T-helper 1 cell treated with Interleukin-12 subunit alpha and Interleukin-12 subunit beta and Interleukin-4 antibody, amounts not matched to agents 30 ng/mL and 1 ng/mL, for 36 hours (primary cell): ENCODE data around the gene PHLDA1. TPM values are rescaled to one million over a fixed set of nuclear protein-coding genes. Genes with fewer than 3 reads are reported as not detected.
"Not testable (repeated sequence)": the region's sequence is repeated elsewhere in the genome, so short reads cannot be mapped to it uniquely, and the experiment has no call there.

ENCODE experiments used
- intact Hi-C: fragments of 100-400 bp; cut with micrococcal nuclease; formaldehyde crosslinking; loops from one replicate; pipeline ENCODE4 v1.15.1; 2024
- total RNA-seq: library from RNA; stranded (reverse); gene quantifications from 2 replicates; pipeline ENCODE4 v1.2.3, GENCODE V29; 2022

The PHLDA1 gene
- total RNA-seq, 1 donor from 2014 or later, result 50.9 TPM

DNA sequence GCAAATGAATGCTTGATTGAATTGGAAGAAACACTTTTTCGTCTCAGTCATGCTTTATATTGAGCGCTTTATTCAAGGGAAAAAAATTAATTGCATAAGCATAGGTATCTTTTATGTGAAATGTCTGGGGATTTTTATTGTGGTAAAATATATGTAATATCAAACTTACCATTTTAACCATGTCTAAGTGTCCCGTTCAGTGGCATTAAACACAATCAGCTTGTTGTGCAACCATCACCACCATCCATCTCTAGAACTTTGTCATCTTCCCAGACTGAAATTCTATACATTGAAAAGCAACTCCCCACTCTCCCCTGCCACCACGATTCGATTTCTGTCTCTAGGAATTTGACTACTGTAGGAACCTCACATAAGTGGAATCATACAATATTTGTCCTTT, 39.8 kb downstream of the PHLDA1 start:
- intact Hi-C loops, result no loop called here

DNA sequence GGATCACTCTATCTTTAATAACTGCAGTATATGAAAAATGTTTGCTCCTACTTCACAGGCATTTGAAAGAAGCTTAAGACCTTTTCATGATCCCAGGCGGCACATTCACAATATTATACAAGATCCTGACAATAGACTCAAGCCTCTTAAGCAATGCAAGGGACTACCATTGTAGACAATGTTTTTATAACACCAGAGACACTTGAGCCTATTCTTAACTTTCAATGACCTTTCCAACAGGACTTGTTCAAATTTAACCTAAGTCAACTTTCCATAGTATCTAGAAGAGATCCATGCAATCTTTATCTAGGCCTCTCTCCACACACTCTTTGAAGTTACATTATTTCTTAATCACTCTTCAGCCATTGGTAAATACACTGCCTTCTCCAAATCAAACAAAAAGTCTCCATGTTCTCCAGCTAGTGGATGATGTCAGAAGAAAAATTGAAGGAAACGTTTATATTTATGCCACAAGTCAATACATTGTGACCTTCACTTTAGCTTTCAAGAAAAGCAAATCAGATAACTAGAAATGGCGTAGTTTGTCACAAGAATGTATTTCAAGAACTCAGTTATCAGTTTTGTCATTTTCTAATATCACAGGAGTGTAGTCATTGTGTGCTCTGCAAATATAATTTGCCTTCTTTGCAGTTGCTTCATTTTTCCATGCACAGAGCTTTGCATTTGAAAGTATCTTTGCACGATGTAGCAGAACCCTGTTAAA, 41.2 kb downstream of the PHLDA1 start:
- intact Hi-C loops, result no loop called here

DNA sequence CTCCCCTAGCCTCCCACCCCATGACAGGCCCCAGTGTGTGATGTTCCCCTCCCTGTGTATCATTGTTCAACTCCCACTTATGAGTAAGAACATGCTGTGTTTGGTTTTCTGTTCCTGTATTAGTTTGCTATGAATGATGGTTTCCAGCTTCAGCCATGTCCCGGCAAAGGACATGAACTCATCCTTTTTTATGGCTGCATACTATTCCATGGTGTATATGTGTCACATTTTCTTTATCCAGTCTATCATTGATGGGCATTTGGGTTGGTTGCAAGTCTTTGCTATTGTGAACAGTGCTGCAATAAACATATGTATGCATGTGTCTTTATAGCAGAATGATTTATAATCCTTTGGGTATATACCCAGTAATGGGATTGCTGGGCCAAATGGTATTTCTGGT, 43.9 kb downstream of the PHLDA1 start:
- intact Hi-C loops, result not testable (repeated sequence)

DNA sequence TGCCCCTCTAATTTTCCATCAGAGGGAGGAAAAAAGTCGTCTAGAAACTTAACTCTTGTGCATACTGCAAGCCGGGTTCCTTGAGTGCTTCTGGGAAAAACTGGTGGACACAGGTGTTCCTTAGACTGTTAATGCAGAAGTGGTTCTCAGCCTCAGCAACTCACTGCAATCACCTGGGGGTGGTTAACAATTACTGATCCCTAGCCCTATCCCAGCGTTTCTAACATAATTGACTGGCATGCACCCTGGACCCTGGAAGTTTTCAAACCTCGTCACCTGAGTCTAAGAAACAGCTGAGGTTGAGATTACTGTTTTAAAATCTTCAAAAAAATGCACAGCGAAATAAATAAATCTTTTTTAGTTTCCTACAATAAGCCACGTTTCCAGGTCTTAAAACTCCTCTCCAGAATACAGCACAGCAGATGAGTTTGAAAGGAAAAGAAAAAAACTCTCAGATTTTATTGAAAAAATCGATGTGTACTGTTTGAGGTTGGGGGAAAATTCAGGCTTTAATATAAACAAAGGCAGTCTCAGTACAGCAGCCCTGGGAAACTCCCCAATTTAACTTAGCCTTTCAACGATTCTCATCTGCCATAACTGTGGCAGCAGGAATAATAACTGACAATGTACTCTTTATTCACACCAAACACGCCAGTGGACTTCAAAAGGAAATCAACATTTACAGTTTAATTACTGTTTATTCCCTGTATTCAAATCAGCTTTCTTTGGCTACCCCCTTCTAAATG, 45.4 kb downstream of the PHLDA1 start:
- intact Hi-C loops, result loop anchor here (1.0 kb wide), 1 partner anchor 8 kb away; no protein-coding TSS in a partner anchor

DNA sequence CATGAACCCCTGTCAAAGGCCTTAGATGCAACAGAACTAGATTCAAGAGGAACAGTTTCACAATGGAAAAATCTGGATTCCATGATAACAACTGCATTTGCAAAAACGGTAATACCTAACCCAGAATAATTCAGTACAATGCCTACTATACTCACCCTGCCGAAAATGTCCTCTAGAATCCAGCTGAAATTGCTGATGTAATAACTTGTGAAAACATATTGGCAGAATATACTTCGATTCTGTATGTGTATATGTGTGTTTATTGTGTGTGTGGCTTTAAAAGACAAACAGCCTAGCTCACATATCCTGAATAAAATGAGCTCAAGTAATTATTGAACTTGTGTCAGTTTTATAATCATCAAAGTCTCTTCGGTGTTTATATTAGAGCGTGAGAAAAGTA, 46.0 kb downstream of the PHLDA1 start:
- intact Hi-C loops, result no loop called here

DNA sequence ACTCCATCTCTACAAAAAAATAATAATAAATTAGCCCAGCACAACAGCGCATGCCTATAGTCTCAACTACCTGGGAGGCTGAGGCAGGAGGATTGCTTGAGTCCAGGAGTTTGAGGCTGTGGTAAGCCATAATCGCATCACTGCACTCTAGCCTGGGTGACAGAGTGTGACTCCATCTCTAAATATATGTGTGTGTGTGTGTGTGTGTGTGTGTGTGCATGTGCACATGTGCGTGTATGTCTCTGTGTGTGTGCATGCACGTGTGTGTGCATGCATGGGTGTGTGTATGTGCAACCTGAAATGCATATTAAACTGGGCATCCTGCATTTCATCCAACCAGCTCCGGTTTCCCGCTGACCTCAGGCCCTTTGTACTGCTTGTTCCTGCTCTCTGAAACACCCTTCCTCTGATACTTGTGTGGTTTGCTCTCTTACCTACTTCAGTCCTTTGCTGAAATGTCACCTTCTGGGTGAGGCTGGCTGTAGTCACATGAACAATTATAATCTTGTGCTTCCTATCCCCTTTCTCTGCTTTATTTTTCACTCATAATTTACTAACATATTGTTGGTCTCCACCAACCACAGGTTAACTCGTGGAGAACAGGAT, 46.9 kb downstream of the PHLDA1 start:
- intact Hi-C loops, result no loop called here

DNA sequence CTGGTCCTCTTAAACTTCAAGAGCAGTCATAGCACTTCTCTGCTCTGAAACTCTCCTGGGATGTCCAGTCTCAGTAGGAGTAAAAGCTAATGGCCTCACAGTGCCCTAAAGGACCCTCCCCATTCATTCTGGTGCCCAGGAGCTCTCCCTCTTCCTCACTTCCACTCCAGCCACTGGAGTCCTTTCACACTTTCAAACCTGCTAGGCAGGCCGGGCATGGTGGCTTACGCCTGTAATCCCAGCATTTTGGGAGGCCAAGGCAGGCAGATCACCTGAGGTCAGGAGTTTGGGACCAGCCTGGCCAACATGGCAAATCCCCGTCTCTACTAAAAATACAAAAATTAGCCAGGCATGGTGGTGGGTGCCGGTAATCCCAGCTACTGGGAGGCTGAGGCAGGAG, 47.7 kb downstream of the PHLDA1 start:
- intact Hi-C loops, result not testable (repeated sequence)

DNA sequence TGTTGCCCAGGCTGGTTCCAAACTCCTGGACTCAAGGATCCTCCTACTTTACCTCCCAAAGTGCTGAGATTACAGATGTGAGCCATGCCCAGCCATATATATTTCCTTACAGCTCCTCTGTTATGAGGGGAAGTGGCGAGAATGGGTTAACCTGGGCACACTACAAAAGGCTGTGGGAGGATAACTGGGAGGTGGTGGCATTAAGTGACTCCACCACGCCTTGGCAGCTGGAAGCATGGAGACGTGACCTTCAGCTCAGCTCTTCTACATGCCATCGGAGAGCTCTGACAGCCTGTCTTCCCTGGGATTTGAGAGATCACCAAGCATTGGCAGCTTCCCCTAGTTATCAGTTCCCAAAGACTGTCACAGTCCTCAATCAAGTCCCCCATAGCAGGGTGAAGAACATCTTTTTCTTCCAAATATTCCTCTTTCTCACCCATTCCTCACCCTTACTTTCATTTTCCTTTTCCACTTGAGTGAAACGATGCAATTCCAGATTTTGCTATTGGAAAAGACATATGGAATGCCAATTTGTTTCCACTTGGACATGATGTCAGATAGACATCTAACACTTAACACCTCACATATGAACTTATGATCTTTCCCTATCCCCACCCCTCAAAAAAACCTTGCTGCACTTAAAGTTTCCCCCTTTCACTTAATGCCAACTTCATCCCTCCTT, 48.5 kb downstream of the PHLDA1 start:
- intact Hi-C loops, result no loop called here

DNA sequence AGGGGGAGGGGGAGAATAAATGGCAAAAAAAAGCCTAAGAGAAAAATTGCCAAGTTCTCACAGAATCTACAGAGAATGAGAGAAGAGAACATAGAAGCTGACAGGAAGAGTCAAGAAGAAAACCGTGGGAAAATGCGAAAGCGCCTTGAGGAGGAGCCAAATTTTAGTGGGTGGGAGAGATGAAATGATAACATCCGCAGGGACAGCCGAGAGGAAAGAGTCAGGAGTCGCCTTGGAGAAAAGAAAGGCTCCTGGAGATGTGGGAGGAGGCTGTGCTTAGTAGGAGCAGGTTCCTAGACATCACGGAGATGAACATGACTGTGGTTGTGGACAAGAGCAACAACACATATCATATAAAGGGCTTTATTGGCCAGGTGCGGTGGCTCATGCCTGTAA, 49.4 kb downstream of the PHLDA1 start:
- intact Hi-C loops, result no loop called here

DNA sequence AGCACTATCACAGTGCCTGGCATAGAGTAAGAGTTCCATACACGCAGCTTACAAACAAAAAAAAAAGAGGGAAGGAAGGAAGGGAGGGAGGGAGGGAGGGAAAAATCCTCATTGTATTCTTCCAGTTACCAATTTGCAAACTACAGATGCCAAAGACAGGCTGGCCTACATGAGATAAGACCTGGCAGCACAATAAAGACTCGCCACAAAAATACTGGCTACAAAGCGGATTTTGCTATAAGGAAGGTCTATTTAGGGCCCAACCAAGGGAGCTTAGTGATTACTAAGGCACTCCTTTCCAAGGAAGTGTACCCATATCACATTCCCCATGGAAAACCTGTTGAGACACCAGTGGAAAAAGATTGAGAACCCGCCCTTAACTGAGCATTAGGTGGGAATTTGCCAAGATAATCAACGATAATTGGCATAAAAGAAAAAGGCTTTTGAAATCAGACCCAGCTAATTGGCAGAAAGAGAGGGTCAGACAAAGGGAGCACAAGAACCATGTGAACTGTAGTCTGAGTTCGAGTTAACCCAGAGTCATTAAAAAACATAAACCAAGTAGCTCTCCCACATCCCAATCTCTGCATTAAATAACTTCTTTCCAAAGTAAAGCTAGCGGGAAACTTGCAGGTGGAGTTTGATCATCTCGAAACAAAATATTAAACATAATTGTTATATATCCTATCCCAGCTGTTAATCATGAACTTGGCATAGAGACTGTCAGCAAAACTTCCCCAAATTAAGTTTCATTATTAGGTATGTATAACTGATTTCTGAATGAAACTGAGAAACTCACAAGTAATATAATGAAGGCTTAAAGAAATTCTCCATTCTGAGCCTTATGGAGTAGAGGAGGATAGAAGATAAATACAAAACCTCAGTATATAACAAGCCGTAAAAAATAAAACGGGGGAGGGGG, 50.1 kb downstream of the PHLDA1 start:
- intact Hi-C loops, result no loop called here

DNA sequence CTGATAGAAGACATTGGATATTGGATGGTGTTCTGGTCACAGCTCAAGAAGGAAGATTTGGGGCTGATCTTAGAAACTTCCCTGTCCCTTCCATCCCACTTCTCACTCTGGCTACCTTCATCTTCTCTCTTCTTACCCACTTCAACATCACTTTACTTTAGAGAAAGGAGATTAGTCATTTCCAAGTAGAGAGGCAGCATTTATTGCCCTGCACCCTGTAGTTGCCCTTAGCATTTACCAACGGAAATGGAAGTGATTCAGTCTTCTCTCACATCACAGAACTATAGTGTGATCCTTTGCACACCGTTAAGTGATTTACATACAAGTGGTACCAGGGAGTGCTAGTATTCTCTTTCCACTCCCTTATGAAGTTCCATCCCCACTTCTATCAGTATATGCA, 52.4 kb downstream of the PHLDA1 start:
- intact Hi-C loops, result loop anchor here (1.0 to 5.0 kb wide), 6 partner anchors 257 to 783 kb away; partner anchors contain the start of genes KRR1 and ZDHHC17

DNA sequence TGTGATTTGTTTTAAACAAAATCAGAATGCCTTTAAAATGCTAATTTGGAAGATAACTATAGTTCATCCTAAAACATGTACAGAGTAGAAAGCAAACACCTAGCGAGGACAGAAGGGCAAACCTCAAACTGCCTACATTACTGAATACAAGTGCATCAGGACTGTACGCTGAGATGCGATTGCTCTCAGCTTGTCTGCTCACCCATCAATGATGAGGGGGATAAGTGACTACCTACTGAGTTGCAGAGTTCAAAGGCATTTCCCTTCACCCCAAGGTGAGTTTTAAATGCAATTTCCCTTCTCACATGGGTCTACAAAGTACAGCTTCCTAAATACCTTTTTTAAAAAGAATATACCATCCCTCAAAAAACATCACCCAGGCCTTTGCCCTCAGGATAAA, 52.9 kb downstream of the PHLDA1 start:
- intact Hi-C loops, result loop anchor here (1.0 to 5.0 kb wide), 16 partner anchors 8 to 784 kb away; partner anchors contain the start of genes GLIPR1, KRR1, NAP1L1 and PHLDA1

DNA sequence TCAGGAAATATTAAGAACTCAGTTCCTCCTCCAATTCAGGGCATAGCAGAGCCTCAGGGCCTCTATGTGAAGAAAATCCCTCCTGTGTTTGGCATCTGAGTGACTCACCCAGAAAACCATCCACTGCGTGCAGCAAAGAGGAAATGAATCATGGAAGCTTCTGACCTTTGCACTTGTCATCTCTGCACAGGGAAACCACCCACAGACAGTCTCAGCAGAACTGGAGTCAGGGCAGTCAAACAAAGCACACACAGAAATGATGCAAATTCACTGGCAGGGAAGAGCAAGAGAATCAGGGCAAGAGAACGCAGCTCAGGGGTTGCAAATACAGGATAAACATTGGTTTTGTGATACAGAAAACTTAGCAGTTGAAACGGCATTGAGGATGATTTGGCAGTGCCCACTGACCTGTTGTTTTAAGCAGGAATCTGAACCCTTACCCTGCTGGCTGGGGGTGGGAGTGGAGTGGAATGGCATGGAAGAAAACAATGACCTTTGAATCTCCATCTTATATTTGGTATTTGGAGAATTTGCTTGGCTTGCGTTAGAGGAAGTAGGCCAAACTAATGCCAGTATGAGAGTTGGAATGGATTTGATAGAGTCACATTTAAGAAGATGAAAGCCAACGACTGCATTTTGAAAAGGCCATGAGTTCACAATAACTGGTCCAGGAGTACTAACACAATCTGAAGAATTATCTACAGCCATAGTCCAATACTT, 53.5 kb downstream of the PHLDA1 start:
- intact Hi-C loops, result loop anchor here (1.0 to 5.0 kb wide), 13 partner anchors 8 to 784 kb away; partner anchors contain the start of genes GLIPR1, KRR1, NAP1L1 and PHLDA1

DNA sequence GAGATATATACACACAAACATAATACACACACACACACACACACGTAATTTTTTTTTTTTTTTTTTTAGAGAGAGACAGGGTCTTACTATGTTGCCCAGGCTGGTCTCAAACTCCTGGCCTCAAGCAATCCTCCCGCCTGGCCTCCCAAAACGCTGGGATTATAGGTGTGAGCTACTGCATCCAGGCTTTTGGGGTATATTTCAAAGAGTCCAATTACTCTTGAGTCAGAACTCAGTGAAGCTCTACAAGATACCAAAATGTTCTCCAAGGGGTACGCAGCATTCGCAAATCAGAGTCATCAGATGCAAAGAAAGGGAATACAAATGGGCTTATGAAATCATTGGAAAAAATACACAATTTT, 54.0 kb downstream of the PHLDA1 start:
- intact Hi-C loops, result loop anchor here (1.0 to 5.0 kb wide), 2 partner anchors 162 to 785 kb away; partner anchors contain the start of gene ZDHHC17

DNA sequence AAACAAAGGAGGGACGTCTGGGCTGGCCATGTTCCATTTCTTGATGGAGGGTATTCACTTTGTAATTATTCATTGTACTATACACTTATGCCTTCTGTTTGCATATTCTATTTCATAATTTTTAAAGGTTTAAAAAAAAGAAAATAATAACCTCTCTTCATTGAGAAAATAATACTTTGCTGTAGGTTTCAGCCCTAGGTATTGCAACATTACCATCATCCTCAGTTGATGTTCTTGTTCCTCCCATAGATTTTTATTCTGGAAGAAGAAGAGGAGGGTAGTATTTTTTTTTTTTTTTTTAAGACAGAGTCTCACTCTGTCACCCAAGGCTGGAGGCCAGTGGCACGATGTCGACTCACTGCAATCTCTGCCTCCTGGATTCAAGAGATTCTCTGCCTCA, 54.7 kb downstream of the PHLDA1 start:
- intact Hi-C loops, result loop anchor here (1.0 to 5.0 kb wide), 2 partner anchors 162 to 785 kb away; partner anchors contain the start of gene ZDHHC17

DNA sequence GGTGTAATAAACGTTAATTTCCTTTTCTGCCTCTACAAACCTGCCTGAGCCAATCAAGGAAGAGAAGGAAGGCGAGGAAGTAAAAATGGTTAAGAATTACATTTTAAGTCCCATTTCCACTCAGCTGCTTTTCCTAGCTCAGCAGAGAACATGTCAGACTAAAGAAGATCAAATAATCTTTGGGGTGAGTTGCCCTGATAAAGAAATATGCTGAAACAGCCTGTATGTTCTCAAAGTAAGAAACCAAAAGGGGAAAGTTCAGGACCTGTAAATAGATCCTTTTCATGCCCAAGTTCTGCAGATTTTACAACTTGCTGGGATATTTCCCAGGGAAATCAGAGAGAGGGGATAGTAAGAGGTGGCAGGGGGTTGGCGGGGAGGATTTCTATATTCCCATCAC, 55.5 kb downstream of the PHLDA1 start:
- intact Hi-C loops, result loop anchor here (5.0 kb wide), 1 partner anchor 786 kb away; the partner anchor contains the start of gene ZDHHC17

DNA sequence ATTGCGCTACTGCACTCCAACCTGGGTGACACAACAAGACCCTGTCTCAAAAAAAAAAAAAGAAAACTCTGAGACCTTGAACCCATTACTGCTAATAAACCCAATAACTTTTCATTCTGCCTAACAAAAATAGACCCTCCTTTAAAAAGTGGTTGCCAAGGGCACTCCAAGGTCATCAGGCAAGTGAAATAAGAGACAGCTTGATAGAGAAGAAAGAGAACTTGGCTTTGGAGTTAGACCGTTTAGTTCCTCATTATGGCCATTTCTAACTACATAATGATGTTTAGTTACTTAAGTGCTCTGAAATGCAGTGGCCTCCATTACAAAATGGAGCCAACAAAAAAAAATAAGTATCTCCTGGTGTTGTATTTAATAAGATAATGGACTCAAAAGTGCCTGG, 55.9 kb downstream of the PHLDA1 start:
- intact Hi-C loops, result loop anchor here (5.0 kb wide), 1 partner anchor 787 kb away; the partner anchor contains the start of gene ZDHHC17
